NCI-H2196 (cell line): Measurements from ENCODE around the gene MYOM1.

Experiments used
- DNase-seq: peaks from one replicate; lab custom pipeline; 2025; ENCODE audit not compliant: unreplicated experiment; lab: John Stamatoyannopoulos, UW

MYOM1 gene

DNA sequence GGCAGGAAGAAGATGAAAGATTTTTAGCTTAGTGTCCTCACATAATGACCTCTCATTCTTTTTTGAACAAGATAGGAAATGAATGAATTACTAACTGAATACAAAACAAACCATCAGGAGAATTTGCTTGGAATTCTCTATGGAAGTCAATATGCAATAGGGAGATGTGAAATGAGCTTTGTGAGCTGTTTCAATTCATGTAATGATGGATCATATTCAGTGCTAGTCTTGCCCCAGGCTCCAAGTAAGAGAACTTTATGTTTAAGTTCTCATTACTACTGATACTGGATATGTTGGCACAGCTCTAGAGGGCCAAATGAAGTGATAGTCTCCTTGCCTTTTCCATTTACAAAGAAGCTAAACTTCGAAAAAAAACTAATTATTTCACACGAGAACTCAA, 29.2 kb downstream of the MYOM1 start:
- DNase-seq, result no peak

DNA sequence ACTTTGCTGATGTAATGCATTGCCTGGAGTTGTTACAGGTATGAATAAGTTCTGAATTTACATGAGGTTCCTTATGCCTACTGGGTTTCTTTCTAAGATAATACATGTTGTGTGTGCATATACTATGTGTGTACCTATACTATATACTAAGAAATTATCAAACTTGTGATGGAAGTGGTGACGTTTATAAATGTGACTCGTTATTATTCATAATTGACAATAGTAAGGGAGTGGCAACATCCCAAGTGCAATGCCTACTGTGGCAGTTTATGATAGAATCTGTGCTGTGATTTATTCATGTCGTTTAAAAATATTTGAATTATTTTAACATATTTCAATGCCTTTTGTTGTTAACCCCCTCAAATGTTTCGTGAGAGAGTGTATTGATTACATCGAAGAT, 29.9 kb downstream of the MYOM1 start:
- DNase-seq, result no peak

DNA sequence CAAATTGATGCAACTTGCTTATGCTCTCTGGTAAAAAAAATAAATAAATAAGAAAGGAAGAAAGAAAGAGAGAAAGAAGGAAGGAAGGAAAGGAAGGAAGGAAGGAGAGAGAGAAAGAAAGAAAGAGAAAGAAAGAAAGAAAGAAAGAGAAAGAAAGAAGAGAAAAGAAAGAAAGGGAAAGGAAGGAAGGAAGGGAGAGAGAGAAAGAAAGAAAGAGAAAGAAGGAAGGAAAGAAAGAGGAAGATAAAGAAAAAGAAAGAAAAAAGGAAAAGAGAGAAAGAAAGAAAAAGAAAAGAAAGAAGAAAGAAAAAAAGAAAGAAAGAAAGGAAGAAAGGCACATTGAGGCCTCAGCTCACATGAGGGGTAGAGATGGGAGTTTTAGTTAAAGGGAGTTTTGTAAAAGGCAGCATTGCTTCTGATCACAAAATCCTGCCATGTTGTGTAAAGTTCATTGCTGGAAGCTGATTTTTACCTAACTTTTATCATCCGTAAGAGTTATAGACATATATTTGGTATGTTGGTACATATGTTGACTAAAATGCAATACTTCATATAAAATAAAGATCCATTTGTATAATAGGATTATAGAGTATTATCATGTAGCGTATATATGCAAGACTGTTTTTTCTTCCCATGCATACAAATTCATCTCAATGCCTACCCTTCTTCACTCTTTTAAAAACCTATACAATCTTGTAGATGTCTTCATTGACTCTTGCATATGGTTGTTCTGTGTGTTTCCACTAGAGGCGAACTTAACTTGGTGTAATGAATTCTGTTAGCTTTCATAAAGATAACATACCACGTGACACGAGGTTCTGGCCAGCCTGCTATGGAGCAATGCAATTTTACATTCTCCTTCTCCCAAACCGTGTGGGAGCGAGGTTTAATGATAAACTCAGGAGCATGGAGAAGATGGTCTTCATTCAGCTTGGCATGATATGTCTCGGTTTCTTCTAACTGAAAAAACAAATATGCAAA, 32.8 kb downstream of the MYOM1 start:
- no peak for DNase-seq

DNA sequence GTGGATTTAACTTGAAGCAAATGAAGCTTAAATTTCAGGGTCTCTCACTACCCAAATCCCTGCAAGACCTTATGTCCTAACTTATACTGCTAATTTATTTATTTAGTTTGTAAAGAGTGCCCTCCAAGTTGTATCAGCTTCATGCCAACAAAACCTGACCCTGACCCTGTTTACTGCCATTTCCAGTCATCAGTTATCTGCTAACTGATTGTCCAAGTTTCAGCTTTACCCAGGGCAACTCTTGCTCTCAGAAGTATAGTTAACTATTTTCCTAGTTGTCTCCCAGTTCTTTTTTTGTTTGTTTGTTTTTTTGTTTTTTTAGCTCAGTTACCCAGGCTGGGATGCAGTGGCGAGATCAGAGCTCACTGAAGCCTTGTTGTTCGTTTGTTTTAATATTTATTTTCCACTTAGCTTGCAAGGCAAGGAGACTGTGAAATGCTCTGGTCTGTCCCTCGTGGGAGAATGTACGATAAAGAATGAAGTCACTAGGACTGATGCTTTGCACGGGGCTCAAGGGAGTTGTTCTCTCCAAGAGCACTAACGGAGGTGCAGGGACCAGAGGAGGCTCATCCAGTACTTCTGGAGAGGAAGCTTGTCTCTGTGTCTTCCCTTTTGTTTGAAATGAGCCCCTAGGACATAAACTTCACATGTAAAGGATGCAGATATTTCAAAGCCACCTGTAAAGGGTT, 35.3 kb downstream of the MYOM1 start:
- DNase-seq, result no peak

DNA sequence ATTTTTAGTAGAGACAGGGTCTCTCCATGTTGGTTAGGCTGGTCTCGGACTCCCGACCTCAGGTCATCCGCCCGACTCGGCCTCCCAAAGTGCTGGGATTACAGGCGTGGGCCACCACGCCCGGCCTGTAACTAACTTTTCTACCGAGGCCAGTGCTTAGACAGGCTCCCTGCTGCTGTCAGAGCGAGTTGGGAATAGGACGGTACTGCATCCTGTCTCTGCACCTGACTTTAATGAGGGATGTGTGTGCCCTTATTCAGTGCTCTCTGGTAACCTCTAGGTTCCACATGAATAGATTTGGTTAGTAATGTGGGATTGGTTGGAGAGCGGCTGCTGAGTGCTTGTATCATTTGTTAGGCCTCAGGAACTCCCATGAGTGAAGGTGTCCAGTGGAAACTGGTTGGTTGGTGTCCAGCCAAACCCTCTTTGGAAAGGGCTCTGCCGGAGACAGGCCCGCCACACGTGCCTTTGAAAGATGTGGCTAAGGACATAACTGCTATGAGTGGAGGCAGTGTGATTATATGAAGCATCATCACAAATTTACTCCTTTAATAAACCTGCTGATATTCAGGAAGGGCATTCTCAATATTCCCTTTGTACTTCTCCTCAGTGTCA, 36.6 kb downstream of the MYOM1 start:
- no peak for DNase-seq

DNA sequence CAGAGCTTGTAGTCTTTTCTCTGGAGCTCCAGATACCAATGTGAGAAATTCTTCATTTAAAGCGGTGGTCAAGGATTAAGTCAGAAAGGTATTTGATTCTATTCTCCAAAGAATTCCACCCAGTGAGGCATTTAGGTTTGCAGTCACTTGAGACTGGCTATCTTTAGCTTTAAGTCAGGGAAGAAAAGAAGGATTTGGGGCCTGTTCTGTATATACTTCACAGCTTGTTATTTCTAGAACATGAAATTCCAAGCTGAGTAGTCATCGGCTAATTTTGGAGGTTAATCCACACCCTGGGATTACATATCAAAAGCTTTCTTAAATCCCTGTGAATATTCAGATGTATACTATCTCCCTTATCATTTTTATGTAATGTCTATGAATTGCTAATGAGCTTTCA, 39.4 kb downstream of the MYOM1 start:
- DNase-seq, result no peak

DNA sequence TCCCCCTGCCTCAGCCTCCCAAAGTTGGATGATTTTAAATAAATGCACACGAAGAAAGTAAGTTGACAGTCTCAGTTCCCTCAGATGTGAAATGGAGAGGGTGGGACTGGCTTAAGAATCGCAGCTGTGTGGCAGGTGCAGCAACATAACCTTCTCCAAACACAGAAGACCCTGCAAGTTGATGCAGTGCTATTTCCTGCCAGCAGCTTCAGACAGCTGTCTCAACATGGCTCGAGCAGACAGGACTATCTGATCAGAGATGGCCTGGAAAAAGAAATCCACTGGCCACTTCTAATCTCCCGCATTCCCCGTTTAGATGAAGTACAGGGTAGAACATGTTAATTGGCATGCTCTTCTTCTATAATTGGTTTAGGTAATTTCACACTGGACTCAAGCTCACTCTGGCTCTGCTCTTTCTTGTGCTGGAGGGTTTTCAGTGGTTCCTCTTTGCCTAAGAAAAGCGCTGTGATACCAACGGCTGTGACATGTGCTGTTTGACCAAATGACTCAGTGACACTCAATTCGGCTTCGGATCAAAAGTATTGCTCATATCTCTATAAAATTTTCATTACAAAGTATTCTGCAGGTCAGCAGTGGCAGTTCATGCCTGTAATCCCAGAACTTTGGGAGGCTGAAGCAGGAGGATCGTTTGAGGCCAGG, 40.2 kb downstream of the MYOM1 start:
- DNase-seq, result no peak

DNA sequence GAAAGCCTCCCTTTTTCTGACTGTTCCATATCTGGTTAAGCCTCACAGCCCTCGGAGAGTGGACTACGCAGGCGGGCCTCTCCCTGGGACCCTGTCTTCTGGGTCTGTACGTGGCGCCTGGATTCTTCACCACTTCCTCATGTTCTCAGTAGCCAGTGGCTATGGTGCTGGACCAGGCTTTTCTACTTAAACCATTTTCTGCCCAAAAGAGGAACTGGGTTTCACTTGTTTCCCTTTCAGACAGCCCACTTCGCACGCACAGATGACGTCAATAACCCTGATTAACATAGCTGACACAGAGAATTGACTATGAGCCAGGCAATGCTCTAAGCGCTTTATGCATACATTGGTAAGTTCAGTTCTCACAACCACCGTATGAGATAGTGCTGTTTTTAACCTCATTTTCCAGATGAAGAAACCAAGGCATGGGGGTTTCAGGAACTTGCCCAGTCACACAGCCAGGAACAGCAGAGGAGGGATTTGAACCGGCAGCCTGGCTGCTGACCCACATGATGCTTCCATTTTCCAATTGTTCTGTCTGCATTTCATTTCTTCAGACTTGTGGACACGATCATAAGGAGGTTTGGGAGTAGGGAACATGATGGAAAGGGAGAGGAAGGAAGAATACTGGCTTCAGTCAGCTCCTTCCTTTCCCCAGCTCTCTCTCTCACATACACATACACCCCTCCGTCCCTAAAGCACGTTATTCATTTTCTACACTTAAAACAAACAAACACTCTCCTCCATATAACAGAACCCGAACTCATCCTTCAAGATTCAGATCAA, 41.7 kb downstream of the MYOM1 start:
- DNase-seq, result no peak

DNA sequence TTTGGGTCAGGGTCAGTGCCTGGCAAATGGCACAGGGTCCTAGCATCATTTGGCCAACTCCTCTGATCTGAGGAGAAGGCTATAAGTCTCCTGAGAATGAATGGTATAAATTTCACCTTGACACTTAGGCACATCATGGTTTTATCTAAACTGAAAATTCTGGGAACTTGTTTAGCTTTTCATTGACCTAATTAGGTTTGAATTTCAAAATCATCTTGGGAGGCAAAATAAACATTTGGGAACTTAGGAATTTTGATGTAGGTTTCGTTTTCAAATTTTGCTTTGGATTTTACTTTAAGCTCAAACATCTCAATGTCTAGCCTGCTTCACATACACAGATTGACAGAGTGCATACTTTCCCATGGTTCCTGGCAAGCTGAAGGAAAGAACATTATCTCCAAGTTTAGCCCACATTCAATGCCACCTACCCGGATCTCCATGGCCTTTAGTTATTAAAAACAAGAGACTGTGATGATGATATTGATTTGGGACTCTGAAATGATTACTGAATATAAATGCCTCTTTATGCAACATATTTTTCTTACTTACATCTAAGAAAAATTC, 44.5 kb downstream of the MYOM1 start:
- DNase-seq, result no peak

DNA sequence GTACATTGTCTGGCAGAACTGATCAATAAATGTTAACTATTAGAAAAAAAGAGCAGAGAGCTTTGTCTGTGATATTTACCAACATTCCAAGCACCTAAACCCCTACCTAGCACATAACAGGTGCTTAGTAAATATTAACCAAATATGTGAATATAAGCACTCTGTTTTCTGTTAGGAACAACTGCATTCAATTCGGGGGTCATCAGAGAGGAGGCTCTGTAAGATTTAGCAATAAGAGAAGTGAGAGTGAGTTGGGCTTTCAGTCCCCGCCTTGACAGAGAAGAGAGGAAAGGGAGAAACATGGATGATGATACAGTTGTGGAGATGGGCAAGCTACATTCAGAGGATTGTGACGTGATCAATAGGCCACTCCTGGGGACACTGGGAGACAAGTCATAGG, 47.7 kb downstream of the MYOM1 start:
- DNase-seq, result no peak

DNA sequence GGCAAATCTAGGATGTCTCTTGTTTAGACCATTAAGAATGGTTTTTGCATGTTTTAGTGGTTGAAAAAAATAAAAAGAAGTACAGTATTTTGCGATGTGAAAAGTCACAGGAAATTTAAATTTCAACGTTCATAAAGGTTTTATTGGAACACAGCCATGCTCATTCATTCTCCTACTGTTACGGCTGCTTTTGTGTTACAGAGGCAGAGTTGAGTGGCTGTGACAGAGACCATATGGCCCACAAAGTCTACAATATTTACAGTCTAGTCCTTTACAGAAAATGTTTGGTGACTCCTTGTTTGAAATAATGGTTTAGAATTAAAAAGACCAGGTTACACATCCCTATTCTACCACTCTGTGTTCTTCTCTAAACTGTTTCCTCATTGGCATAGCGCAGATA, 48.1 kb downstream of the MYOM1 start:
- DNase-seq, result no peak

DNA sequence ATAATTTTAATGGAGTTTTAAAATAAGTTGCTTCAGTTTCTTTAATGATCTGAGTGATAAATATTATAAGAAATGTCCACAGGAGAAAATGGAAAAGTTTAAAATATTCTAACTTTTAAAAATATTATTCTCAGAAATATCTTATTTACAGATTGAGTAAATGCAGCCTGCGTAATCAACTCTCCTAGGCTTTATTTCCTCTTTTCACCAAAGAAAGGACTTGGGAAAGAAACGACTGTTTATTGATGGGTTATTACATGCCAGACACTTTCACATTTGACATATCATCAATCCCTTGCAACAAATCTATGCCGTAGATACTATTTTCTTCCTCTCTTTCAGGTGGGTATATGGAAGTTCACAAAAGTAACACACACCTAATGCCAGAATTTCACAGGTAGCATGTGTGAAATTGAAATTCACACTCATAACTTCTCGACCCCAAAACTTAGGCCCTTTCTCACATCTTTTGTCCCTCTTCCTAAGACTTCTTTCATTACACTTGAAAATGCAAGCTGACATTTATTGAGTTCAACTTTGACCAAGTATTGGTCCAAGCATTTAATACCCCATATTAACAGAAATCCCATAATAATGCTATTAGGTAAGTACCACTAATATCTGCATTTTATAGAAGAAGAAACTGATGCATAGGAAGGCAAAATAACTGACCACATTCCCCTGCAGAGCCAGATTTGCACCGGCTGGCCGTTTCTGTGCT, 49.2 kb downstream of the MYOM1 start:
- DNase-seq, result no peak

DNA sequence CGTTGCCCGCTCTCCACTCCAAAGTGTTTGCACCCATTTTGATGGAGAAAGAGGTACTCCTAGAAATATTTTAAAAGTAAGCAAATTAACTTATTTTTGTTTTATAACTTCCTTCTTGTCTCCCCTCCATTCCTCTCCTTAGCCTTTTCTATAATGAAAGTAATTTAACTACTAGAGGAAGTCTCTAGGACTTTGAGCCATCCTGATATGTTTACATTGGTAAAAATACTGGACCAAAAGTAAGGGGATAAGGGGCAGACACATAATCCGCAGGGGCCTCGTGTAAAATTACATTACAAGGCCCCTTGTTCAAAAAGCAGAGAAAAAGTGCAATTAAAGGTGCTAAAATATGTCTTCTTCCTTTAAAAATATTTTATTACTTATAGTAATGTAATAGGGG, 55.4 kb downstream of the MYOM1 start:
- DNase-seq, result no peak

DNA sequence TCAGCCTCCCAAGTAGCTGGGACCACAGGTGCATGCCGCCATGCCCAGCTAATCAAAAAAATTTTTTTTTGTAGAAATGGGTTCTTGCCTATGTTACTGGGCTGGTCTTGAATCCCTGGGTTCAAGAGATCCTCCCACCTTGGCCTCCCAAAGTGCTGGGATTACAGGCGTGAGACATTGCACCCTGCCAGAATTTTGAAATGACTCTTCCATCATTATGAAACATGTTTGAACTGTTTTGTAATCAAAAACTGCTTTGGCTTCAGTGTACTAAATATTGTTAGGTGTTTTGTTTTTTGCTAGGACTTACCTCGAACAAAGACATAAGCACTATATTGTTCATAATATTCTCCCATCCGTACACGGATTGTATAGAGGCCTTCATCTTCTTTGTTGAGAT, 55.8 kb downstream of the MYOM1 start:
- no peak for DNase-seq

DNA sequence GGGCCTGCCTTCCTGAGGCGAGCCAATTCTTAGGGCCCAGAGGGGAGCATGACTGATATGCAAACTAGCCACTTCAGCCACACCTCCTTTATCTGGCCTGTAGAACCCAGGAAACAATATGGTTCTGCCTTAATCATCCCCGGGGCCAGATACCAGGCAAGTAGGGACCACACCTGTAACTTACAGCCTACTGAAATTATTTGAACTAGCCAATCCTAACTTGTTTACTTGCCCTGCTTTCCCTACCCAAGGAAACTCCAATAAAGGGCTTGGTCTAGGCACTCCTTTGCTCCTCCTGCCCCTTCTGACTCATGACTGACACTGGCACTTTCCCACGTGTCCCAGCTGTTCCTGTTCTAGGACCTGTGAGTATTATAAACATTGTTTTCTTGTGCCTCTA, 57.6 kb downstream of the MYOM1 start:
- DNase-seq, result no peak

DNA sequence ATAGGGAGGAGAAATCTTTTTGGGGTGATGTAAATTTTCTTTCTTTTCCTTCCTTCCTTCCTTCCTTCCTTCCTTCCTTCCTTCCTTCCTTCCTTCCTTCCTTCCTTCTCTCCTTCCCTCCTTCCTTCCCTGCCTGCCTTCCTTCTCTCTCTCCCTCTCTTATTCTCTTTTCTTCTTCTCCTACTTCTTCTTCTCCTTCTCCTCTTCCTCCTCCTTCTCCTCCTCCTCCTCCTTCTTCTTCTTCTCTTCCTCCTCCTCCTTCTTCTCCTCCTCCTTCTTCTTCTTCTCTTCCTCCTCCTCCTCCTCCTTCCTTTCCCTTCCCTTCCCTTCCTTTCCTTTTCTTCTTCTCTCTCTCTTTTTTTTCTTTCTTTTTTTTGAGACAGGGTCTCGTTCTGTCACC, 59.9 kb downstream of the MYOM1 start:
- DNase-seq, result no peak

DNA sequence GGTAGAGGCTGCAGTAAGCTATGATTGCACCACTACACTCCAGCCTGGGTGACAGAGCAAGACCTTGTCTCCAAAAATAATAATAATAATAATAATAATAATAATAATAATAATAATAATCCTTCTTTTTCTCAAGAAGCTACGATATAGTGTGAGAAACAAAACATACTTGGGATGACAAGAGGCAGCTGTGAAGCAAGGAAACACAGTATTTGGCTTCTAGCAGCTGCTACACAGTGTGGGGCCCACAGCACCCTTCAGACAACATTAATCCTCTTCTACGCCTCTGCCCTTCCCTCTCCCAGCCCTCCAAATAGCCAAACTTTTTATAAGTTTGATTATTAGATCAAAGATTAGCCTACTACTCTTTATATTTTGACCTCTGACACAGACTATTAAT, 62.2 kb downstream of the MYOM1 start:
- DNase-seq, result no peak

DNA sequence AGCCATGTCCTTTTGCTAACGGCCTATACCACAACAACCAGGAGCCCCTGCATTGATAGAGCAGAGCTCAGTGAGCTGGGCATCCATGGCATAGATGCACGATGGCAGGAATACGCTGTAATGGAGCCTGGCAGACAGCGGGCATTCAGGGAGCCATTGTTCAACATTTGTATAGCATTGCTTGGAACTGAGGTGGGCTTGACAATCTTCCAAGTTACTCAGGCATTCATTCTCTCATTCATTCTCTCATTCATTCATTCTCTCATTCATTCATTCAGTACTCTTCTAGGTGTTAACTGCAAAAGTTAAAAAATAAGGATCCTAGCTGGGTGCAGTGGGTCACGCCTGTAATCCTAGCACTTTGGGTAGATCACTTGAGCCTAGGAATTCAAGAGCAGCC, 62.7 kb downstream of the MYOM1 start:
- no peak for DNase-seq

DNA sequence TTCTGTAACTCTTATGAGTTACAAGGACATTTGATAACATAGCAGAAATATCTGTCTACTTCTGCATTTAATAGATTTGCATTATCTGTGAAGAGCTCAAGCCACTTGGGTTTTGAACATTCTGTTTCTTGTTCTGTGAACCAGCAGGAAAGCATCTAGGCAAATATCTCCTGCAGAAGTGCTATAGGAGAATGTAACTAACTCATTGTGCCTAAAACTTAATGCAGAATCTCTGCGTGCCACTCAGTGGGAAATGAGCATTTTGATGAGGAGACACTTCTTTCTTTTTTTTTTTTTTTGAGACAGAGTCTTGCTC, 63.5 kb downstream of the MYOM1 start:
- no peak for DNase-seq

DNA sequence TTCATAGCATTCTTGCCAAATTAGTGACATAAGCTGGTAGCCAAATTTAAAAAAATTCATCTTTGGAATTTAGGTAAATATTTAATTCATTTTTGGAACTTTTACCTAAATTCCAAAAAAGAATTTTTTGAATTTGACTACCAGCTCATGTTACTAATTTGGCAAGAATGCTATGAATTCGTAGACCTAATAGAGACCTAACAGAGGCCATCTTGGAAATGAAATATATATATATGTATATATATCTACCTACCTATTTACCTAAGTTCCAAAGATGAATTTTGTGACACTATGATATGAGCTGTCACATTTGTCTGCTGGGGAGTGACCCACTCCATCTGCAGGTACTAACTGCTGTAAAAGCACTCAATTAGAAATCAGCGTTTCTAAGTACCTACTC, 65.6 kb downstream of the MYOM1 start:
- DNase-seq, result no peak
